Duodenal mucosa (tissue), 2 donors: ENCODE results near the gene TSPAN5.
"Not testable (repeated sequence)": the region's sequence is repeated elsewhere in the genome, so short reads cannot be mapped to it uniquely, and the experiment has no call there.

ENCODE experiments used
- H3K27ac ChIP-seq: one replicate; pipeline ENCODE4 v1.7.0; 2013; ENCODE audit warnings: low read depth, low read length
- H3K27me3 ChIP-seq, 2 donors: one replicate each; pipeline ENCODE4 v1.7.0; 2013; ENCODE audit warnings: low read length in 2 of 2, control low read depth in 1 of 2; ENCODE audit not compliant: insufficient read depth in 2 of 2, control insufficient read depth in 1 of 2
- H3K36me3 ChIP-seq, 2 donors: one replicate each; pipeline ENCODE4 v1.7.0; 2013; ENCODE audit warnings: low read length in 2 of 2, control low read depth in 1 of 2; ENCODE audit not compliant: insufficient read depth in 2 of 2, control insufficient read depth in 1 of 2
- H3K4me1 ChIP-seq, 2 donors: one replicate each; pipeline ENCODE4 v1.7.0; 2013; ENCODE audit warnings: low read length in 2 of 2, control low read depth in 1 of 2; ENCODE audit not compliant: insufficient read depth in 2 of 2, control insufficient read depth in 1 of 2
- H3K4me3 ChIP-seq, 2 donors: one replicate each; pipeline ENCODE4 v1.7.0; 2013; ENCODE audit warnings: low read length in 2 of 2, low read depth in 1 of 2
- H3K9ac ChIP-seq, 2 donors: one replicate each; pipeline ENCODE4 v1.7.0; 2013; ENCODE audit warnings: low read length in 2 of 2, low read depth in 1 of 2
- H3K9me3 ChIP-seq, 2 donors: one replicate each; pipeline ENCODE4 v1.7.0; 2013; ENCODE audit warnings: low read length in 2 of 2, control low read depth in 1 of 2; ENCODE audit not compliant: control insufficient read depth in 1 of 2

Gene TSPAN5

DNA sequence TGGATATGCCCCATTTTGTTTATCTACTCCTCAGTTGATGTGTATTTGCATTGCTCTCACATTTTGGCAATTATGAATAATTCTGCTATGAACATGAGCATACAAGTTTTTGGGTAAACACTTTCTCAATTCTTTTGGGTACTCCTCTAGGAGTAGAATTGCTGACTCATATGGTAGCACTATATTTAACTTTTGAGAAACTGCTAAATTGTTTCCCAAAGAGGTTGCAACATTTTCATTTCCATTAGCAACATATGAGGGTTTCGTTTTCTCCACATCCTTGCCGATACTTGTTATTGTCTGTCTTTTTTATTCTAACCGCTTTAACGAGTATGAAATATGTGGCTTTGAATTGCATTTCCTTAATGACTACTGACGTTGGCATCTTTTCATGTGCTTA is 185.4 kb downstream of the TSPAN5 start:
- no peaks in the 10 kb centered on the region for H3K9me3 ChIP-seq
- H3K36me3 ChIP-seq: no peaks in the 10 kb centered on the region
- no peak overlapping the region for H3K27ac ChIP-seq

DNA sequence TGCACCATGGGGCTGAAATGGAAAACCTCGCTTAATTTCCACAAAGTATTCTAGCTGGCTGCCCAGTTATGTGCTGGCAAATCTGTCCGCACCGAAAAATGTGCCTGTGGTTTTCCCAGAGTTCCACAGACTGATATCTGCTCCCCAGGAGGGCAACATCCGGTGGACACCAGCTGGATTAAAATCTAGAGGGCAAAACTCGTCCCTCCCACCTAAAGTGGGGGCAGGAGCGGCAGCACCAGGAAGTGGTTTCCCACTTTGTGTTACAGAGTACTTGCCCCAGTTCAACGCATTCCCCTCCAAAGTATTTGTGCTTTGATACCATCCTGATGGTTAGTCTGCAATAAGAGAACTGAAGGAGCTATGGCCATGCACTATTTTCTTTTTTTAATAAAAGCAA is 187.6 kb downstream of the TSPAN5 start:
- Histone ChIP-seq H3K27ac (no peak overlapping the region), H3K9ac (no peak overlapping the region), H3K4me1 (peaks cover 0 to 5% of the 10 kb centered on the region in 2 donors), H3K27me3 (no peaks in the 10 kb centered on the region), H3K4me3 (no peak overlapping the region), H3K9me3 (no peaks in the 10 kb centered on the region), H3K36me3 (no peaks in the 10 kb centered on the region)

More for the DNA sequence above, 185.4 kb downstream of the TSPAN5 start:
- Histone ChIP-seq H3K9ac (no peak overlapping the region), H3K4me1 (peaks cover 0 to under 1% of the 10 kb centered on the region in 2 donors), H3K4me3 (no peak overlapping the region), H3K27me3 (no peaks in the 10 kb centered on the region)

DNA sequence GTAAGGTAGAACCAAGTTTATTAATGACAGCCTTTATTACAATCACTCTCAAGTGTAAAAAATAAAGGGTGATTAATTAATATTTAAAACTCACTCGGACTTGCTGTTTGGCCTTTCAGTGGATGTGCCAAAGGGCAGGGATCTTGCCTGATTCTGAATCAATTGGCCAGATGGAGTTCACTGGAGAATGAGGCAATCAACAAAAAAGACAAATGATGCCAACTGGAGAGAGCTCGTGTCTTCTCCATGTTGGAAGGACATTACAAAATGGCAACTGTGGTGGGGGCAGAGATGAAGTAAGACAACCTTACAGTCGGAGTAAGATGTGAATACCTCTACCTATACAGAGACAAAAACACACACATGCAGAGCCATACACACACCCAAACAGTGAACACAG is 188.0 kb downstream of the TSPAN5 start:
- H3K36me3 ChIP-seq: no peaks in the 10 kb centered on the region
- H3K9ac ChIP-seq: no peak overlapping the region
- no peaks in the 10 kb centered on the region for H3K9me3 ChIP-seq
- H3K4me3 ChIP-seq: no peak overlapping the region
- no peaks in the 10 kb centered on the region for H3K27me3 ChIP-seq
- H3K4me1 ChIP-seq: peaks cover 0 to 5% of the 10 kb centered on the region in 2 donors
- no peak overlapping the region for H3K27ac ChIP-seq

DNA sequence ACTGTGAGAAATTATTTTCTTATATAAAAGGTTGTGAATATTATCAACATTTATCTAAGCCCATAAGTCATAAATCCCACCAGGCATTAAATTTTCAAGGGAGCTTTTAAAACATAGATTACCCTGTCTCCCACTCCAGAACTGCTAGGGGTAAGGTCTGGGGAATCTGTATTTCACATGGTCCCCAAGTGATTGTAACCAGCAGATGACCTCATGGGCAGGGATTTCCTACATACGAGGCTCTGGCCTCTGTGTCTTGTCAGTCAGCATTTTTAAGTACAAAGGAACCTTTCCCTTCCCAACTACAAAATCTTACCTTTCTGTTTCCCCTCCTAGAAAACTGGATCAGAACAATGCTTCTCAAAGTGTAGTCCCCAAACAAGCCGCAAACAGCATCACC is 188.6 kb downstream of the TSPAN5 start:
- Histone ChIP-seq H3K9me3 (no peaks in the 10 kb centered on the region), H3K36me3 (no peaks in the 10 kb centered on the region), H3K4me1 (peaks cover 0 to 5% of the 10 kb centered on the region in 2 donors), H3K9ac (no peak overlapping the region), H3K27me3 (no peaks in the 10 kb centered on the region), H3K4me3 (no peak overlapping the region), H3K27ac (no peak overlapping the region)

DNA sequence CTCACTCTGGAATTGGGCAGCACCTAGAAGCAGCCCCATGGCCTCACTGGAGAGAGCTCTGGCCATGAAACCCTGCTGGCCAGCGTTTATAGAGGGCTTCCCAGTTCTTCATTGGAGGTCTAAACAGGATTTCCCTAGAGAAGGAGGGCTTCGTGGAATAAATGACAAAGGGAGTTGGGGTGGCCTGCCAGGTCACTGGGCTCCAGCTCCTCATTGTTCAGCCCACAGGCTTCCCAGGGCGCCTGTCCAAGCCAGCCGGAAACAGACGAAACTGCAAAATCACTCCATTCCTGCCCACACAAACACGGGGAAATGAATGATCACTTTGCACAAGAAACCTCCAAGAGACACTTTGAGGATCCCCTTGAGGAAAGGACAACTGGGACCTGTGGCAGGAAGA is 189.7 kb downstream of the TSPAN5 start:
- no peak overlapping the region for H3K4me3 ChIP-seq
- H3K27ac ChIP-seq: no peak overlapping the region
- H3K9me3 ChIP-seq: no peaks in the 10 kb centered on the region
- no peaks in the 10 kb centered on the region for H3K36me3 ChIP-seq
- H3K27me3 ChIP-seq: no peaks in the 10 kb centered on the region
- H3K9ac ChIP-seq: no peak overlapping the region
- peaks cover 0 to 5% of the 10 kb centered on the region in 2 donors for H3K4me1 ChIP-seq

DNA sequence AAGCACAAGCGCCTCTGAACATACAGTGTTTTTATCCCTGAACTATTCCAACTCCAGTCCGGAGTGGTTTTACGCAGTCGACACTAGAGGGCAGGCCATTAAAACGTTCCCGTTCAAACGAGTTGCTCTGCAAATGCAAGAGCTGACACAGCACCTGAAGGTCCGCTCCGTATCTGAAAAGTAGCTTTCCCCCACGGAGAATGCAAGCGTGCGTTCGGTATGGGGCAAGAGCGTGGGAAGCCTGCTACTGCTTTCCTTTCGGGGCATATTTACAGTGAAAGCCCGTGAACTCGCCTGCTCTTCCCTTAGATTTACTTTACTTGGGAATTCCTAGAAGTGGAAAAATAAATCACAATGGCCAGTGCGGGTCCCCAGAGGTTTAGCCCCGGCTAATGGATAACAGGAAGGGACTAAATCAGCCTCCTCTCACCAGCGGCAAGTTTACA is 190.8 kb downstream of the TSPAN5 start:
- no peaks in the 10 kb centered on the region for H3K27me3 ChIP-seq
- H3K9me3 ChIP-seq: no peaks in the 10 kb centered on the region

DNA sequence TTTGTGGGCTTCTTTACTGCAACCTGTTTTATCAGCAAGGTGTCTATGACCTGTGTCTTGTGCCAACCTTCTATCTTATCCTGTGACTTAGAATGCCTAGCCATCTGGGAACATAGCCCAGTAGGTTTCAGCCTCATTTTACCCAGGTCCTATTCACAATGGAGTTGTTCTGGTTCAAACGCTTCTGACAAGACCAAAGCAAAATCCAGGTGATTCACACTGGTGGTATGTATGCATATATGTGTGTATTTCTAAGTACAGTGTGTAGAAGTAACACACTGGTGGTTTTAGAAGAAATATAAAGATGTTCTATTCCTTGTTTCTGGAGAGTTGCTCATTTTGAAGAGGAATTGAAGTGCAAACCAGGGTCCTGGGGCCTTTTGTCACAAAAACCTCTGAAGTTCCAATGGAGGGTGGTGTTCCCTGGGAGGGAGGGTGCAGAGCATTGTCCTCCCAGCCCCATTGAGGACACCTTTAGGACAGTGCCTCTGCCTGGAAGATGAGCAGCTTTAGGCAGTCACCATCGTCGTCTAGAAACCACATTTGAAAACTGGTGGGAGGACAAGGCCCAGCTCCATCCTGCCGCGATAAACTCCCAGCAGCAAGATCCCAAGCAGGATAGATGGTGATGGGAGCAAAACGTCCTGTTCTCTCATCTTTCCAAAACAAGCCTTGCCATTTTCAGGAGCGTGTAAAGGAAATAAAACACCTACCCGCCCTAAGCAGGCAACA is 191.4 kb downstream of the TSPAN5 start:
- no peak overlapping the region for H3K9ac ChIP-seq
- H3K27me3 ChIP-seq: no peaks in the 10 kb centered on the region
- H3K4me1 ChIP-seq: peaks cover 0 to 5% of the 10 kb centered on the region in 2 donors
- H3K9me3 ChIP-seq: no peaks in the 10 kb centered on the region
- no peak overlapping the region for H3K27ac ChIP-seq
- no peak overlapping the region for H3K4me3 ChIP-seq
- H3K36me3 ChIP-seq: no peaks in the 10 kb centered on the region

More for the DNA sequence above, 190.8 kb downstream of the TSPAN5 start:
- Histone ChIP-seq H3K9ac (peak overlapping the region in 1 of 2 donors; percentile 14), H3K4me3 (peak overlapping the region; percentile 67 to 70), H3K36me3 (no peaks in the 10 kb centered on the region), H3K4me1 (peaks cover 0 to 5% of the 10 kb centered on the region in 2 donors), H3K27ac (no peak overlapping the region)

DNA sequence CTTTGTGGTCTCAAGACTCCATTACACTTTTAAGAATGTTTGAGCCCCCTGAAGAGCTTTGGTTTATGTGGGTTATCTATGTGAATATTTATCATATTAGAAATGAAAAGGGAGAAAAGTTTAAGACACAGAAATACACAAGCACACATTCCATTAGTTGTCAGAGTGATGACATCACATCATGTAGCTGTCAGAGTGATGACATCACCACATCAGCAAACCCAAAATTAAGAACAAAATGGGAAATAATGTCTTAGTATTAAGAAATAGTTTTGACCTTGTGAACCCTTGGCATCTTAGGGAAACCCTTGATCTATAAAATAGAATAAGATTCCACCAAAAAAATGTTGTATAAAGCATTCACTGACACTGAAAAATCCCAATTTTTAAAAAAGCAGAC is 195.9 kb downstream of the TSPAN5 start:
- H3K9me3 ChIP-seq: no peaks in the 10 kb centered on the region
- no peak overlapping the region for H3K27ac ChIP-seq
- no peaks in the 10 kb centered on the region for H3K27me3 ChIP-seq
- H3K4me3 ChIP-seq: no peak overlapping the region
- no peaks in the 10 kb centered on the region for H3K36me3 ChIP-seq
- no peaks in the 10 kb centered on the region for H3K4me1 ChIP-seq
- no peak overlapping the region for H3K9ac ChIP-seq

DNA sequence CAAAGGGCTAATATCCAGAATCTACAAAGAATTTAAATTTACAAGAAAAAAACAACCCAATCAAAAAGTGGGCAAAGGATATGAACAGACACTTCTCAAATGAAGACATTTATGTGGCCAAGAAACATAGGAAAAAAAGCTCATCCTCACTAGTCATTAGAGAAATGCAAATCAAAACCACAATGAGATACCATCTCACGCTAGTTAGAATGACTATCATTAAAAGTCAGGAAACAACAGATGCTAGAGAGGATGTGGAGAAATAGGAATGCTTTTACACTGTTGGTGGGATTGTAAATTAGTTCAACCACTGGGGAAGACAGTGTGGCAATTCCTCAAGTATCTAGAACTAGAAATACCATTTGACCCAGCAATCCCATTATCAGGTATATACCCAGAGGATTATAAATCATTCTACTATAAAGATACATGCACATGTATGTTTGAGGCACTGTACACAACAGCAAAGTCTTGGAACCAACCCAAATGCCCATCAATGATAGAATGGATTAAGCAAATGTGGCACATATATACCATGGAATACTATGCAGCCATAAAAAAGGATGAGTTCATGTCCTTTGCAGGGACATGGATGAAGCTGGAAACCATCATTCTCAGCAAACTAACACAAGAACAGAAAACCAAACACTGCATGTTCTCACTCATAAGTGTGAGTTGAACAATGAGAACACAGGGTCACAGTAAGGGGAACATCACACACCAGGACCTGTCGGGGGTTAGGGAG is 197.1 kb downstream of the TSPAN5 start:
- not testable (repeated sequence) for H3K4me3 ChIP-seq, H3K9ac ChIP-seq, H3K4me1 ChIP-seq, H3K36me3 ChIP-seq, H3K27me3 ChIP-seq, H3K27ac ChIP-seq, H3K9me3 ChIP-seq

DNA sequence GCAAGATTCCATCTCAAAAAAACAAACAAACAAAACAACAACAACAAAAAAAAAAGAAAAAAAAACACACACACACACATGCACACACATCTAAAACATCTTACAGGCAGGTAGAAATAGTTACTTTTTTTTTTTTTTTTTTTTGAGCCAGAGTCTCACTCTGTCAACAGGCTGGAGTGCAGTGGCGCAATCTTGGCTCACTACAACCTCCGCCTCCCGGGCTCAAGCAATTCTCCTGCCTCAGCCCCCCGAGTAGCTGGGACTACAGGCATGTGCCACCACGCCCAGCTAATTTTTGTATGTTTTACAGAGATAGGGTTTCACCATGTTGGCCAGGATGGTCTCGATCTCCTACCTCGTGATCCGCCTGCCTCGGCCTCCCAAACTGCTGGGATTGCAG is 201.0 kb downstream of the TSPAN5 start:
- H3K9me3 ChIP-seq, H3K4me3 ChIP-seq, H3K27me3 ChIP-seq, H3K4me1 ChIP-seq, H3K9ac ChIP-seq, H3K27ac ChIP-seq, H3K36me3 ChIP-seq: not testable (repeated sequence)
